Caco-2 (cell line): Measurements from ENCODE around the gene PLEKHG2. TPM values are rescaled to one million over a fixed set of nuclear protein-coding genes. Genes with fewer than 3 reads are reported as not detected.
A peak's percentile ranks its signal among the peaks of the same experiment; 100 is the strongest.

Experiments used
- BruUV-seq: library from RNA; stranded (reverse); fragments of 400-500 nt; replicated peaks from 2 replicates; lab custom pipeline; 2021; lab: Mats Ljungman, UMichigan
- CTCF ChIA-PET: fragments of 300-600 bp; sonication (Branson Sonifier 250); formaldehyde crosslinking; loops from one replicate; lab custom pipeline; 2022; ENCODE audit warnings: antibody characterized with exemption; lab: Charles Lee
- POLR2A ChIA-PET: fragments of 300-600 bp; sonication (Branson Sonifier 250); formaldehyde crosslinking; loops from one replicate; lab custom pipeline; 2022; ENCODE audit warnings: antibody characterized with exemption; lab: Charles Lee
- DNase-seq, 2 experiments: peaks; one replicate each; pipeline versions ENCODE4 v3.0.0 to v3.0.0-alpha.2; 2020 to 2022
- H3K27me3 ChIP-seq: replicated peaks from 2 replicates; pipeline ENCODE4 v1.6.0; 2011; ENCODE audit warnings: low read length; ENCODE audit not compliant: control insufficient read depth, insufficient read depth
- H3K36me3 ChIP-seq: 2 replicates; pipeline ENCODE4 v1.5.1; 2011; ENCODE audit warnings: low read length; ENCODE audit not compliant: control insufficient read depth, insufficient read depth
- H3K4me1 ChIP-seq: fragments of 250-450 bp; sonication (Bioruptor Pico); 2 replicates; pipeline ENCODE4 v1.5.1; 2020; ENCODE audit warnings: mild to moderate bottlenecking
- H3K4me3 ChIP-seq: 2 replicates; pipeline ENCODE4 v1.5.1; 2011; ENCODE audit warnings: low read depth, mild to moderate bottlenecking, control low read depth, low read length
- H3K9me3 ChIP-seq: fragments of 250-450 bp; sonication (Bioruptor Pico); 2 replicates; pipeline ENCODE4 v1.5.1; 2020; ENCODE audit warnings: mild to moderate bottlenecking, moderate library complexity
- H3K27ac Mint-ChIP-seq: one replicate; pipeline ENCODE4 v1.8.0; 2022; ENCODE audit warnings: mixed read lengths; ENCODE audit not compliant: unreplicated experiment
- H3K27me3 Mint-ChIP-seq: one replicate; pipeline ENCODE4 v1.8.0; 2022; ENCODE audit warnings: mixed read lengths; ENCODE audit not compliant: insufficient read depth, unreplicated experiment
- H3K36me3 Mint-ChIP-seq: one replicate; pipeline ENCODE4 v1.8.0; 2022; ENCODE audit warnings: mild to moderate bottlenecking, mixed read lengths; ENCODE audit not compliant: insufficient read depth, unreplicated experiment
- H3K4me1 Mint-ChIP-seq: one replicate; pipeline ENCODE4 v1.8.0; 2022; ENCODE audit warnings: low read depth, mixed read lengths; ENCODE audit not compliant: unreplicated experiment
- H3K4me3 Mint-ChIP-seq: one replicate; pipeline ENCODE4 v1.8.0; 2022; ENCODE audit warnings: mild to moderate bottlenecking, moderate library complexity, mixed read lengths; ENCODE audit not compliant: unreplicated experiment
- H3K9me3 Mint-ChIP-seq: one replicate; pipeline ENCODE4 v1.8.0; 2022; ENCODE audit warnings: mixed read lengths; ENCODE audit not compliant: unreplicated experiment
- intact Hi-C: fragments of 100-400 bp; cut with micrococcal nuclease; formaldehyde crosslinking; loops from one replicate; pipeline ENCODE4 v1.10.0; 2022; ENCODE audit not compliant: unreplicated experiment
- total RNA-seq: library from RNA; stranded (reverse); gene quantifications from 2 replicates; pipeline ENCODE4 v1.2.3, GENCODE V29; 2022
- TF ChIP-seq, protein P1 (sequence below), 2 experiments: fragments of 200-600 bp in 1 of 2; IDR thresholded peaks; 1 replicate in 1 of 2; 2 replicates in 1 of 2; pipeline versions ENCODE4 v1.5.1 to v1.8.0; 2011 to 2022; ENCODE audit warnings: antibody characterized with exemption in 1 of 2, control low read depth in 1 of 2, inconsistent platforms in 1 of 2, low read depth in 1 of 2, low read length in 1 of 2, mild to moderate bottlenecking in 1 of 2, moderate library complexity in 1 of 2; ENCODE audit not compliant: insufficient read depth in 1 of 2, severe bottlenecking in 1 of 2, unreplicated experiment in 1 of 2

Gene PLEKHG2
- total RNA-seq, 1 experiment from 2014 or later = 49.8 TPM

DNA sequence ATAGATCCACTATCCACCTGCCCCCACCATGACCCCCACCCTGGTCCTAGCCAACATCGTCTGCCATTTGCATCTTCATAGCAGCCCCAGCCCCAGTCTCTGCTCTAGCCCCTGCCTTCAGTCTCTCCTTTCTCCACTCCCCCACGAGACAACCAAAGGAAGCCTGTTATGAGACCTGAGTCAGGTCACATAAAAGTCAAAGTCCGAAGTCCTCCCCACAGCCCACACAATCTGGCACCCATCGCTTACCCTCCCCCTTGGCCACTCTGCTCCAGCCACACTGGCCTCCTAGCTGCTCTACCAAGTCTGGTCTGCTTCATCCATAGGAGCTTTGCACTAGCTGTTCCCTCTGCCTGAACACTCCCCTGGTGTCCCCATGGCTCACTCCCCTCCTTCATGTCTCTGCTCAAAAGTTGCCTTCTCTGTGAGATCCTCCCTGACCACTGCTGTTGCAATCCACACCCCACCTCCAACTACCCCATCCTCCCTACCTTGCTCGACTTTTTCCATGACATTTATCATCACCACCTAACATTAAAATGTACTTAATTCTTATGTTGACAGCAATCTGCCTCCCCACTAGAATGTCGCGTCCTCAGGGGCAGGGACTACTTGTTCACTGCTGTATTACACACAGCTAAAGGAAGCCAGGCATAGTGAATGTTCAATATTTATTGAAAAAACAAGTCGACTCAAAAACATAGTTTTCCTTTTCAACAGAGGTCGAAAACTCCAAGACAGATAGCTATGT, 1.2 kb upstream of the PLEKHG2 start:
- Mint-ChIP-seq H3K27ac (peak overlapping the region; percentile 90), H3K27me3 (peaks cover 3% of the 10 kb centered on the region), H3K4me1 (peaks cover 43% of the 10 kb centered on the region), H3K9me3 (no peaks in the 10 kb centered on the region), H3K36me3 (peaks cover 75% of the 10 kb centered on the region), H3K4me3 (peak overlapping the region; percentile 77)
- Histone ChIP-seq H3K27me3 (no peaks in the 10 kb centered on the region), H3K4me3 (peak overlapping the region; percentile 66), H3K36me3 (peaks cover 4% of the 10 kb centered on the region; the same call in 1 of the 2 replicates), H3K9me3 (no peaks in the 10 kb centered on the region), H3K4me1 (peaks cover 30% of the 10 kb centered on the region)
- TF ChIP-seq, protein P1, sequence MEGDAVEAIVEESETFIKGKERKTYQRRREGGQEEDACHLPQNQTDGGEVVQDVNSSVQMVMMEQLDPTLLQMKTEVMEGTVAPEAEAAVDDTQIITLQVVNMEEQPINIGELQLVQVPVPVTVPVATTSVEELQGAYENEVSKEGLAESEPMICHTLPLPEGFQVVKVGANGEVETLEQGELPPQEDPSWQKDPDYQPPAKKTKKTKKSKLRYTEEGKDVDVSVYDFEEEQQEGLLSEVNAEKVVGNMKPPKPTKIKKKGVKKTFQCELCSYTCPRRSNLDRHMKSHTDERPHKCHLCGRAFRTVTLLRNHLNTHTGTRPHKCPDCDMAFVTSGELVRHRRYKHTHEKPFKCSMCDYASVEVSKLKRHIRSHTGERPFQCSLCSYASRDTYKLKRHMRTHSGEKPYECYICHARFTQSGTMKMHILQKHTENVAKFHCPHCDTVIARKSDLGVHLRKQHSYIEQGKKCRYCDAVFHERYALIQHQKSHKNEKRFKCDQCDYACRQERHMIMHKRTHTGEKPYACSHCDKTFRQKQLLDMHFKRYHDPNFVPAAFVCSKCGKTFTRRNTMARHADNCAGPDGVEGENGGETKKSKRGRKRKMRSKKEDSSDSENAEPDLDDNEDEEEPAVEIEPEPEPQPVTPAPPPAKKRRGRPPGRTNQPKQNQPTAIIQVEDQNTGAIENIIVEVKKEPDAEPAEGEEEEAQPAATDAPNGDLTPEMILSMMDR (IDR thresholded peaks at IDR 0.05; ENCODE audit: insufficient read depth in 1 of 2, low read depth in 1 of 2, low read length in 1 of 2, severe bottlenecking in 1 of 2, unreplicated experiment in 1 of 2) = no peak
- BruUV-seq = no TSS peak
- intact Hi-C loops = loop anchor here (1.0 kb wide), 2 partner anchors 14 to 289 kb away; no protein-coding TSS in a partner anchor
- CTCF ChIA-PET = interaction anchor here (0.6 to 2.5 kb wide), 7 partner anchors 9 to 435 kb away, joined by 3 to 52 read pairs (median 3); partner anchors contain the start of genes MED29 and PAF1
- DNase-seq = peak; percentile 67 to 83
- POLR2A ChIA-PET = interaction anchor here (0.5 to 2.3 kb wide), 8 partner anchors 9 to 1367 kb away, joined by 3 to 20 read pairs (median 6); partner anchors contain the start of genes MED29, PAF1, RAB4B and RPS16

GRCh38 chr19:39411832-39412099, 703 bp upstream of the PLEKHG2 start:
- no peaks in the 10 kb centered on the region for H3K9me3 Mint-ChIP-seq
- no TSS peak for BruUV-seq
- Histone ChIP-seq H3K27me3 (no peaks in the 10 kb centered on the region), H3K4me3 (peak overlapping the region; percentile 29), H3K4me1 (peaks cover 30% of the 10 kb centered on the region), H3K9me3 (no peaks in the 10 kb centered on the region), H3K36me3 (peaks cover 4% of the 10 kb centered on the region; the same call in 1 of the 2 replicates)
- ChIA-PET CTCF (interaction anchor here (0.6 to 2.5 kb wide), 7 partner anchors 9 to 436 kb away, joined by 3 to 52 read pairs (median 3); partner anchors contain the start of genes MED29 and PAF1), POLR2A (interaction anchor here (0.5 to 2.3 kb wide), 7 partner anchors 9 to 1366 kb away, joined by 3 to 20 read pairs (median 7); partner anchors contain the start of genes MED29, PAF1, RAB4B and RPS16)
- peaks cover 40% of the 10 kb centered on the region for H3K4me1 Mint-ChIP-seq
- TF ChIP-seq, protein P1 (IDR thresholded peaks at IDR 0.05; ENCODE audit: insufficient read depth in 1 of 2, low read depth in 1 of 2, low read length in 1 of 2, severe bottlenecking in 1 of 2, unreplicated experiment in 1 of 2) = peak; percentile 89 to 97
- peaks cover 70% of the 10 kb centered on the region for H3K36me3 Mint-ChIP-seq
- H3K4me3 Mint-ChIP-seq = peak overlapping the region; percentile 77
- intact Hi-C loops = loop anchor here (1.0 kb wide), 6 partner anchors 9 to 289 kb away; no protein-coding TSS in a partner anchor
- peak overlapping the region; percentile 90 for H3K27ac Mint-ChIP-seq
- H3K27me3 Mint-ChIP-seq = peaks cover 3% of the 10 kb centered on the region
- peak; percentile 94 for DNase-seq

- peaks cover 3% of the 10 kb centered on the region for H3K27me3 Mint-ChIP-seq
- Histone ChIP-seq H3K4me3 (peak overlapping the region; percentile 88), H3K27me3 (no peaks in the 10 kb centered on the region), H3K36me3 (peaks cover 4% of the 10 kb centered on the region; the same call in 1 of the 2 replicates), H3K9me3 (no peaks in the 10 kb centered on the region), H3K4me1 (peaks cover 27% of the 10 kb centered on the region)
- POLR2A ChIA-PET = interaction anchor here (0.6 to 2.3 kb wide), 3 partner anchors 20 to 1338 kb away, joined by 3 to 20 read pairs (median 3); partner anchors contain the start of gene RPS16
- intact Hi-C loops = loop anchor here (1.0 kb wide), 4 partner anchors 11 to 72 kb away; no protein-coding TSS in a partner anchor
- no peak for DNase-seq
- peaks cover 59% of the 10 kb centered on the region for H3K36me3 Mint-ChIP-seq
- TF ChIP-seq, protein P1 (IDR thresholded peaks at IDR 0.05; ENCODE audit: insufficient read depth in 1 of 2, low read depth in 1 of 2, low read length in 1 of 2, severe bottlenecking in 1 of 2, unreplicated experiment in 1 of 2) = no peak
- CTCF ChIA-PET = interaction anchor here (0.9 to 2.5 kb wide), 3 partner anchors 12 to 23 kb away, joined by 3 to 52 read pairs (median 16); partner anchors contain the start of gene RPS16
- H3K9me3 Mint-ChIP-seq = no peaks in the 10 kb centered on the region
- peak overlapping the region; percentile 77 for H3K4me3 Mint-ChIP-seq
- H3K27ac Mint-ChIP-seq = peak overlapping the region; percentile 90
- H3K4me1 Mint-ChIP-seq = peaks cover 40% of the 10 kb centered on the region
- no TSS peak for BruUV-seq
These were observed 400 bp downstream of the PLEKHG2 start for GRCh38 chr19:39412867-39413271.
